ENCODE data around the gene FMNL3.
"Not testable (repeated sequence)": the region's sequence is repeated elsewhere in the genome, so short reads cannot be mapped to it uniquely, and the experiment has no call there.

The FMNL3 gene

DNA sequence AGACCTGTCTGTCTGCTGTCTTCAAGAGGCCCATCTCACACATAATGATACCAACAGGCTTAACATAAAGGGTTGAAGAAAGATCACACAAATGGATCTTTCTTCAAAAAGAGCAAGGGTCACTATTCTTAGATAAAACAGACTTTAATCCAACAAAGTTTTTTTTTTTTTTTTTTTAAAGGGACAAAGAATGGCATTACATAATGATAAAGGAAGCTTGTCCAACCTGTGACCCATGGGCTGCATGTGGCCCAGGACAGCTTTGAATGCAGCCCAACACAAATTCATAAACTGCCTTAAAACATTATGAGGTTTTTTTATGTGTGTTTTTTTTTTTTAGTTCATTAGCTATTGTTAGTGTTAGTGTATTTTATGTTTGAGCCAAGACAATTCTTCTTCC, 95.0 kb downstream of the FMNL3 start:
- no peak overlapping the region for H3K4me3 ChIP-seq (ENCODE audit: low read depth, low read length)
- H3K4me1 ChIP-seq (ENCODE audit: control insufficient read depth, insufficient read depth, low read length) = peaks cover 4% of the 10 kb centered on the region
- H3K36me3 ChIP-seq (ENCODE audit: control insufficient read depth, insufficient read depth, low read length) = no peaks in the 10 kb centered on the region
- H3K9me3 ChIP-seq (ENCODE audit: control insufficient read depth, insufficient read depth, low read depth, low read length) = no peaks in the 10 kb centered on the region
- no peaks in the 10 kb centered on the region for H3K27me3 ChIP-seq (ENCODE audit: control insufficient read depth, insufficient read depth, low read length)
- H3K27ac ChIP-seq (ENCODE audit: low read depth, low read length) = no peak overlapping the region
- no peak overlapping the region for H3K9ac ChIP-seq (ENCODE audit: low read length)

DNA sequence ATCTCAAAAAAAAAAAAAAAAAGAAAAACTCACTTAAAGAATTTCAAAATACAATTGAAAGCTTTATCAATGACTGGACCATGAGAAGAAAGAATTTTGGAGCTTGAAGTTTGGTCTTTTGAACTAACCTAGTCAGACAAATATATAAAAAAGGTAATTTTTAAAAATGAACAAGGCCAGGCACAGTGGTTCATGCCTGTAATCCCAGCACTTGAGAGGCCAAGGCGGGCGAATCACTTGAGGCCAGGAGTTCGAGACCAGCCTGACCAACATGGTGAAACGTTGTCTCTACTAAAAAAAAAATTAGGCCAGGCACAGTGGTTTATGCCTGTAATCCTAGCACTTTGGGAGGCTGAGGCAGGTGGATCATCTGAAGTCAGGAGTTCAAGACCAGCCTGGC, 96.4 kb downstream of the FMNL3 start:
- H3K4me1 ChIP-seq (ENCODE audit: control insufficient read depth, insufficient read depth, low read length); H3K27me3 ChIP-seq (ENCODE audit: control insufficient read depth, insufficient read depth, low read length); H3K4me3 ChIP-seq (ENCODE audit: low read depth, low read length); H3K36me3 ChIP-seq (ENCODE audit: control insufficient read depth, insufficient read depth, low read length); H3K9ac ChIP-seq (ENCODE audit: low read length); H3K27ac ChIP-seq (ENCODE audit: low read depth, low read length); H3K9me3 ChIP-seq (ENCODE audit: control insufficient read depth, insufficient read depth, low read depth, low read length): not testable (repeated sequence)

DNA sequence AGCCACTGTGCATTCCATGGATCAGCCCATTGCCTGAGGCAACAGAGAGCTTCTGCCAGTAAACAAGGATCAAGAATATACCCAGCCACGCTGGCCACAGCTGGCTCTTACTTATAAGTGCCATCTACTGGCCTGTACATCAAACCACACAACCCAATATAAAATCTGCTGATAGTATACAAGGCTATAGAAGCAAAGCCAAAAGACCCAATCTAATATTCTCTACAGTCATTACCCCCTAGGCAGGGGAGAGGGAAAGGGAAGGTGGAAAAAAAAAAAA, 97.4 kb downstream of the FMNL3 start:
- no peak overlapping the region for H3K4me3 ChIP-seq (ENCODE audit: low read depth, low read length)
- H3K27me3 ChIP-seq (ENCODE audit: control insufficient read depth, insufficient read depth, low read length) = no peaks in the 10 kb centered on the region
- no peak overlapping the region for H3K9ac ChIP-seq (ENCODE audit: low read length)
- H3K27ac ChIP-seq (ENCODE audit: low read depth, low read length) = no peak overlapping the region
- H3K4me1 ChIP-seq (ENCODE audit: control insufficient read depth, insufficient read depth, low read length) = peaks cover 4% of the 10 kb centered on the region; the same call in 1 of the 2 replicates
- H3K36me3 ChIP-seq (ENCODE audit: control insufficient read depth, insufficient read depth, low read length) = no peaks in the 10 kb centered on the region
- H3K9me3 ChIP-seq (ENCODE audit: control insufficient read depth, insufficient read depth, low read depth, low read length) = no peaks in the 10 kb centered on the region

DNA sequence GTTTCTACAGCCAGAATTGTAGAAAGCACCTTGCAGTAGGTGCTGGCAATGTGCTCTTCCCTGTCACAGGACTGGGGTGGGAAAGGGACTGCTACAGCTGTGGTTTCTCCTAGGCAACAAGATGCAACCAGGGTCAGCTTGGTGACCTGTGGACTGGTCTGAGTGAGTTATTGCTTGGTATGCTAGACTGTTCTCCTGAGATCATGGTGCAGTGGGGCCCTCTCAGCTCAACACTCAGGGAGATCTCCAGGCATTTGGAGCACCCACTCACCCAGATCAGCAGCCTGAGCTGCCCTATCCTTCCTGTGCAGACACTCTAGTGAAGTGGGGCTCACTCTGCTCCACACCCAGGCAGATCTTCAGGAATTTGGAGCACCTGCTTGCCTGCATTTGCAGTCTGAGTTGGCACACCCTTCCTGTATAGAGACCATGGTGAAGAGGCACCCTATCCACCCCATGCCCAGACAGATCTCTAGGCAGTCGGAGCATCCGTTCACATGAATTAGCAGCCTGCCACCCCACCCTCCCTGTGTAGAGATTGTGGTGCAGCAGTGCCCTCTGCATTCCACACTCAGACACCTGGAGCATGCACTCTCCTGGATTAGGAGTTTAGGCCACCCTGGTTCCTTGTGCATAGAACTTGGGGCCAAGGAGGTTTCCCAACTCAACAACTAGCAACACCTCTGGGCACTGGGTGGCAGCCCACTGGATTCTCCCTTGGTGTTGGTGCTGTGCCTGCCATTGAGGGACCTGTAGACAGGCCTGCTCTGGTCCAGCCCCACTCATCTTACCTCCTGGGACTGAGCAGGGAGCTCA, 97.9 kb downstream of the FMNL3 start:
- Histone ChIP-seq H3K36me3 (ENCODE audit: control insufficient read depth, insufficient read depth, low read length) (no peaks in the 10 kb centered on the region), H3K27me3 (ENCODE audit: control insufficient read depth, insufficient read depth, low read length) (no peaks in the 10 kb centered on the region), H3K27ac (ENCODE audit: low read depth, low read length) (no peak overlapping the region), H3K9ac (ENCODE audit: low read length) (no peak overlapping the region), H3K4me3 (ENCODE audit: low read depth, low read length) (no peak overlapping the region), H3K4me1 (ENCODE audit: control insufficient read depth, insufficient read depth, low read length) (peaks cover 5% of the 10 kb centered on the region; the same call in 1 of the 2 replicates), H3K9me3 (ENCODE audit: control insufficient read depth, insufficient read depth, low read depth, low read length) (no peaks in the 10 kb centered on the region)

DNA sequence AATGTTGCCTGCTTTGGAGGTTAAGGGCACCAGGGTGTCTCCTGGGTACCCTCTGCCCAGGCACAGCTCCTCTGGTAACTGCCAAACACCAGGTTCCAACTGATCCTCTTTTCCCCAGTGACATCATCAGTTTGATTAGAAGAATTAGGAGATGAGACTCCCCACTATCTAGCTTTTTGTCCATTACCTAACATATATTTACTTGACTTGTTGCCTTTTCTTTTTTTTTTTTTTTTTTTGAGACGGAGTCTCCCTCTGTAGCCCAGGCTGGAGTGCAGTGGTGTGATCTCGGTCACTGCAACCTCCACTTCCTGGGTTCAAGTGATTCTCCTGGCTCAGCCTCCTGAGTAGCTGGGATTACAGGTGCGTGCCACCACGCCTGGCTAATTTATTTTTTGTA, 101.7 kb downstream of the FMNL3 start, which contains the start of gene FAM186B:
FAM186B (minus strand) TSS at position 101 of the 400 bp plus-strand sequence. CDS start 162 bp downstream, outside the sequence.
- H3K4me3 ChIP-seq (ENCODE audit: low read depth, low read length) = not testable (repeated sequence)

DNA sequence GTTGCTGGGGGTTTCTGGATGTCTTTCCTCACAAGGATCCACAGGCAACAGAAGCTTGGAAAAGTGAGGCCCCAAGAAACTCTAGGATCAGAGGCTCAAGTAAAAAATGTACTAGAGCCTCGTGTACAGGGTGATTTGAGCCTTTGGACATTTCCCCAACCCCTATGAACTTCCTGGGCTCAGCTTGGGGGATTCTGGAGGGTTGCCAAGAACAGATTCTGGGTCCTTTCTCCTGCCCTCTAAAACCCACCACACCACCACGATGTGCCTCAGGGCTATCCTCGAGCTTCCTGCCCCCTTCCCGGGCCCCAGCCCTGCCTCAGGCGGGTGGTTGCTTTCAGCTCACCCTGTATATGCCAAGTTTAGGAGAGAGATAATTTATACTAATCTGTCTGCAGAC, 102.3 kb downstream of the FMNL3 start:
- Histone ChIP-seq H3K36me3 (ENCODE audit: control insufficient read depth, insufficient read depth, low read length) (no peaks in the 10 kb centered on the region), H3K27me3 (ENCODE audit: control insufficient read depth, insufficient read depth, low read length) (no peaks in the 10 kb centered on the region), H3K4me3 (ENCODE audit: low read depth, low read length) (no peak overlapping the region), H3K9ac (ENCODE audit: low read length) (no peak overlapping the region), H3K27ac (ENCODE audit: low read depth, low read length) (no peak overlapping the region), H3K4me1 (ENCODE audit: control insufficient read depth, insufficient read depth, low read length) (peaks cover 5% of the 10 kb centered on the region; the same call in 1 of the 2 replicates), H3K9me3 (ENCODE audit: control insufficient read depth, insufficient read depth, low read depth, low read length) (no peaks in the 10 kb centered on the region)

More for the DNA sequence above, 101.7 kb downstream of the FMNL3 start, which contains the start of gene FAM186B:
- H3K4me1 ChIP-seq (ENCODE audit: control insufficient read depth, insufficient read depth, low read length); H3K9ac ChIP-seq (ENCODE audit: low read length); H3K9me3 ChIP-seq (ENCODE audit: control insufficient read depth, insufficient read depth, low read depth, low read length); H3K27me3 ChIP-seq (ENCODE audit: control insufficient read depth, insufficient read depth, low read length); H3K27ac ChIP-seq (ENCODE audit: low read depth, low read length); H3K36me3 ChIP-seq (ENCODE audit: control insufficient read depth, insufficient read depth, low read length): not testable (repeated sequence)

DNA sequence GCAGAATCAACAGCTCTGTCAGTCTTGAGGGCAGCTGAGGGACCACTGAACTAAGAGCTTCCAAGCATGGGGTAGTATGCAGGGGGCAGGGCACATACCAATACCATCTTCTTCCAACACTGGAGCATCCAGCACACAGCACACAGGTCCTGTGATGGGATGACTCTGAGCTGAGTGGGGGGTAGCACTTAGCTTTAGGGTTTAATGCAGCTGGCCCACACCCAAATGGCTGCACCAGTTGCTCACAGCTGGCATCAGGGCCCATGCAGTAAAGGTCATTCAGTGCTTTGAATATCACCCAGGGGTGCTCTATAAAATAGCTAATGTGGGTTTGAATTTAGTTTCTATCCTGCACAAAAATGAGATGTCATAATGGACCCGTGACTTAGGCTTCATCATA, 103.5 kb downstream of the FMNL3 start:
- Histone ChIP-seq H3K27me3 (ENCODE audit: control insufficient read depth, insufficient read depth, low read length) (no peaks in the 10 kb centered on the region), H3K4me1 (ENCODE audit: control insufficient read depth, insufficient read depth, low read length) (peaks cover 5% of the 10 kb centered on the region; the same call in 1 of the 2 replicates), H3K9me3 (ENCODE audit: control insufficient read depth, insufficient read depth, low read depth, low read length) (no peaks in the 10 kb centered on the region), H3K36me3 (ENCODE audit: control insufficient read depth, insufficient read depth, low read length) (no peaks in the 10 kb centered on the region), H3K4me3 (ENCODE audit: low read depth, low read length) (no peak overlapping the region), H3K9ac (ENCODE audit: low read length) (no peak overlapping the region), H3K27ac (ENCODE audit: low read depth, low read length) (no peak overlapping the region)

DNA sequence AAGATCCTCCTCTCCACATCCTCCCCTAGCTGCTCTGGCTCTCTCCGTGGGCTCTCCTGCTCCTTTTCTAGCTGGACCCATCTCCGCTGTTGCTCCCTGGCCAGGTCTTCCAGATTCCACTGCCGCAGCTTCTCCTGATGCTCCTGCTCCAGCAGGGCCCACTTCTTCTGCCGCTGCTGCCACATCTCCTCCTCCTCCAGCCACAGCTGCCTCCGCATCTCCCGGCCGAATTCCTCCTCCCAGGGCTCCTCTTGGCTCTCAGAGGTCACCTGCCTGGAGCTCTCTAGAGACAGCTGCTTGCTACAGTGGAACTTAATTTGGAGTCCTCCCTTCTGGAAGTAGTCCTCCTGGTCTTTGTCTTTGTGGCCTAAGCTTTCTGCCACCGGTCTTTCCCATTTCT, 107.2 kb downstream of the FMNL3 start:
- no peaks in the 10 kb centered on the region for H3K9me3 ChIP-seq (ENCODE audit: control insufficient read depth, insufficient read depth, low read depth, low read length)
- no peaks in the 10 kb centered on the region for H3K36me3 ChIP-seq (ENCODE audit: control insufficient read depth, insufficient read depth, low read length)
- no peak overlapping the region for H3K9ac ChIP-seq (ENCODE audit: low read length)
- H3K27me3 ChIP-seq (ENCODE audit: control insufficient read depth, insufficient read depth, low read length) = no peaks in the 10 kb centered on the region
- no peak overlapping the region for H3K27ac ChIP-seq (ENCODE audit: low read depth, low read length)
- H3K4me1 ChIP-seq (ENCODE audit: control insufficient read depth, insufficient read depth, low read length) = peaks cover 2% of the 10 kb centered on the region; the same call in 1 of the 2 replicates
- H3K4me3 ChIP-seq (ENCODE audit: low read depth, low read length) = no peak overlapping the region

DNA sequence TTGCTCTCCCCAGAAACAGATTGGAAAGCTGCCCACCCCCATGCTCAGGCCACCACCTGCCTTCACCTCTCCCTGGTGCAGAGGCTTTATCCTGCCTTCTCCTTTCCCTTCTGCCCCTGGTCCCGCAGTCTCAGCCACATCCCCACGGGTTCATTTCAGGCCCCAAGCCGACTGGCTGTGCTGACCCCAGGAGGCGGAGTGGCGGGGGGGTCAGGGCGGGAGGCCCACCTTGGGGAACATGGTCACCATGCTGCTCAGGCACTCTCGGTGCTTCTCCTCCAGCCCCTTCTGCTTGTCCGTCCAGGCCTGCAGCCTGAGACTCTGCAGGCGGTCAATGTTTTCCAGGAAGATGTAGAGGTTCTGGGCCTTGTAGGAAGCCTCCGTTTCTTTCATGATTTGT, 108.7 kb downstream of the FMNL3 start:
- H3K27me3 ChIP-seq (ENCODE audit: control insufficient read depth, insufficient read depth, low read length) = no peaks in the 10 kb centered on the region
- no peak overlapping the region for H3K9ac ChIP-seq (ENCODE audit: low read length)
- no peaks in the 10 kb centered on the region for H3K9me3 ChIP-seq (ENCODE audit: control insufficient read depth, insufficient read depth, low read depth, low read length)
- H3K27ac ChIP-seq (ENCODE audit: low read depth, low read length) = no peak overlapping the region
- no peaks in the 10 kb centered on the region for H3K4me1 ChIP-seq (ENCODE audit: control insufficient read depth, insufficient read depth, low read length)
- H3K36me3 ChIP-seq (ENCODE audit: control insufficient read depth, insufficient read depth, low read length) = 0 out of 2 replicates have a peak, but pooled peaks cover 2% of the 10 kb centered on the region
- H3K4me3 ChIP-seq (ENCODE audit: low read depth, low read length) = no peak overlapping the region

DNA sequence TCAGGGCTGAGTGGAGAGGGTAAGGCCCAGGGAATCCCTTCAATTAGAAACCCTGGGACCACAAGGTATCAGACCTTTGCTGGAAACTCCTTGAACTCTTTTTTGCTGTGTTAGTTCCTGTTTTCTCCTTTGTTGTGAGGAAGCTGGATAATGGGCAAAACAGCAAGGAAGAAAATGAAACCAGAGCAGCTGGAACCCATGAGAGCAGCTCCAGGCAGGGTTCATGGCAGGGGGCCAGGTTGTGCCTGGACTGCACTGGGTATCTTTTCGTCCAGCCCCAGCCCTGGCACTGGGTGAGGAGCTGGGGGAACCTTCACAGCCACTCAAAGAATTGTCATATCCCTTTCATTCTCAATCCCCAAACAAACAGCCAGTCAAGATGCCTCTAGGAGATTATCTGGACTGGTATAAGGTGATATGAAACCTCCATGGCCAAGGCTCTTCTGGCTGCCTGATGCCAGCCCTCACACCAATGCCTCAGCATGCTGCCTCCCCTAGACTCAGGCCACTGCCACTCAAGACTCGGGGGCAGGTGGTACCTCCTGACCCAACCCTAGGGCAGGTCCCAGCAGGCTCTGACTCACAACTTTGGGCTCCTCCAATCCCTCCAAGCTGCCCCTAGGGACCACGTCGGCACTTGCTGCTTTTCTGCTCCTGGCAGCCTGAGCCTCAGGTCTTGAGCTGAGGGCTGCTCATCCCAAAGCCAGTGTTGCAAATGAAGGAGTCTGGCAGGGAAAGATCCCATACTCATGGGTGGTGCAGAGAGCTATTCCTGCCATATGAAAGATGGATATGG, 118.3 kb downstream of the FMNL3 start:
- Histone ChIP-seq H3K27ac (ENCODE audit: low read depth, low read length) (no peak overlapping the region), H3K4me3 (ENCODE audit: low read depth, low read length) (no peak overlapping the region), H3K9me3 (ENCODE audit: control insufficient read depth, insufficient read depth, low read depth, low read length) (no peaks in the 10 kb centered on the region), H3K9ac (ENCODE audit: low read length) (no peak overlapping the region), H3K4me1 (ENCODE audit: control insufficient read depth, insufficient read depth, low read length) (no peaks in the 10 kb centered on the region), H3K36me3 (ENCODE audit: control insufficient read depth, insufficient read depth, low read length) (peaks cover 11% of the 10 kb centered on the region), H3K27me3 (ENCODE audit: control insufficient read depth, insufficient read depth, low read length) (no peaks in the 10 kb centered on the region)

DNA sequence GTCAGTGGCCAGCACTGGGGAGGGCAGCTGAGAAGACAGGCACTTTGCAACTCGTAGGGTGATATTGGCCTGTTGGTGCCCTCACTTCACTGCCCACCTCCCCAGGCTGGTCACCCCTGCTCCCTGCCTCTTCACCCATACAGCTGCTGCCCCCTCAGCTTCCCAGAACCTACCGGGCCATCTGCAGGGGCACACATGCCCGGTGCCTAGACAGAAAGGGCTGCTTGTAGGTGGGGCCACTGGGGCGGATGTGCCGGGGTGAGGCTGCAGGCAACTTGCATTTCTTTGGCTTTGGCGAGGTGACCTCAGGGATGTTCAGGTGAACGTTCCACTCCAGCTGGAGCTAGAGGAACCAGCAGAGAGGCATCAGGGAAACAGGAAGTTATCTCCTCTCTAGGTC, 118.9 kb downstream of the FMNL3 start:
- H3K9me3 ChIP-seq (ENCODE audit: control insufficient read depth, insufficient read depth, low read depth, low read length) = no peaks in the 10 kb centered on the region
- H3K4me1 ChIP-seq (ENCODE audit: control insufficient read depth, insufficient read depth, low read length) = no peaks in the 10 kb centered on the region
- H3K36me3 ChIP-seq (ENCODE audit: control insufficient read depth, insufficient read depth, low read length) = peaks cover 17% of the 10 kb centered on the region
- H3K27ac ChIP-seq (ENCODE audit: low read depth, low read length) = no peak overlapping the region
- no peak overlapping the region for H3K4me3 ChIP-seq (ENCODE audit: low read depth, low read length)
- no peaks in the 10 kb centered on the region for H3K27me3 ChIP-seq (ENCODE audit: control insufficient read depth, insufficient read depth, low read length)
- H3K9ac ChIP-seq (ENCODE audit: low read length) = no peak overlapping the region

All from HUES6 (cell line).